HG03571 (cell line): ENCODE measurements around the gene ARSI.

ENCODE experiments used
- ATAC-seq: cut with Tn5 transposase; IDR thresholded peaks from one replicate; pipeline ENCODE4 v1.9.1; 2021; ENCODE audit not compliant: unreplicated experiment

The ARSI gene

GRCh38 chr5:150327139-150327538 is 24.4 kb upstream of the ARSI start:
- ATAC-seq: no peak

GRCh38 chr5:150326707-150327106 is 24.0 kb upstream of the ARSI start:
- ATAC-seq: no peak

GRCh38 chr5:150325426-150325825 is 22.7 kb upstream of the ARSI start:
- ATAC-seq: no peak

- no peak for ATAC-seq
These were observed 21.1 kb upstream of the ARSI start for GRCh38 chr5:150323819-150324218.

- no peak for ATAC-seq
These were observed 20.4 kb upstream of the ARSI start for GRCh38 chr5:150323092-150323491.

- ATAC-seq: no peak
These were observed 19.5 kb upstream of the ARSI start for GRCh38 chr5:150322202-150322601.

GRCh38 chr5:150321784-150322183 is 19.1 kb upstream of the ARSI start:
- ATAC-seq: no peak

GRCh38 chr5:150321211-150321610 is 18.5 kb upstream of the ARSI start:
- ATAC-seq: no peak

GRCh38 chr5:150320044-150320613 is 17.4 kb upstream of the ARSI start:
- ATAC-seq: no peak

GRCh38 chr5:150319484-150319790 is 16.7 kb upstream of the ARSI start:
- ATAC-seq: no peak

- no peak for ATAC-seq
These were observed 16.1 kb upstream of the ARSI start for GRCh38 chr5:150318613-150319483.

- ATAC-seq: no peak
These were observed 14.6 kb upstream of the ARSI start for GRCh38 chr5:150317048-150318003.

GRCh38 chr5:150316320-150316719 is 13.6 kb upstream of the ARSI start:
- no peak for ATAC-seq

- no peak for ATAC-seq
These were observed 12.5 kb upstream of the ARSI start for GRCh38 chr5:150315245-150315644.

GRCh38 chr5:150313921-150314716 is 11.4 kb upstream of the ARSI start:
- no peak for ATAC-seq

GRCh38 chr5:150313501-150313900 is 10.8 kb upstream of the ARSI start:
- no peak for ATAC-seq

GRCh38 chr5:150312518-150312917 is 9.8 kb upstream of the ARSI start:
- no peak for ATAC-seq

- ATAC-seq: no peak
These were observed 8.4 kb upstream of the ARSI start for GRCh38 chr5:150311015-150311692.

- ATAC-seq: no peak
These were observed 7.5 kb upstream of the ARSI start for GRCh38 chr5:150310246-150310645.

- ATAC-seq: no peak
These were observed 7.2 kb upstream of the ARSI start for GRCh38 chr5:150309886-150310239.
